Inferior parietal cortex (tissue), 1 donor: ENCODE measurements around the gene S100A5.

Experiments used
- DNase-seq: peaks from one replicate; pipeline ENCODE4 v3.0.0-alpha.2; 2016; ENCODE audit errors: extremely low spot score

S100A5 gene

GRCh38 chr1:153507926-153508583 is 32.7 kb downstream of the S100A5 start:
- no peak for DNase-seq

- no peak for DNase-seq
These were observed 33.8 kb downstream of the S100A5 start for GRCh38 chr1:153506831-153507413.

- DNase-seq, result no peak
These were observed 34.3 kb downstream of the S100A5 start for GRCh38 chr1:153506386-153506785.

GRCh38 chr1:153505576-153505975 is 35.2 kb downstream of the S100A5 start:
- DNase-seq, result no peak

- DNase-seq, result no peak
These were observed 37.0 kb downstream of the S100A5 start for GRCh38 chr1:153503766-153504165.

- DNase-seq, result no peak
These were observed 42.0 kb downstream of the S100A5 start for GRCh38 chr1:153498746-153499145.

- DNase-seq, result no peak
These were observed 45.2 kb downstream of the S100A5 start for GRCh38 chr1:153495536-153495935.

- DNase-seq, result peak; percentile 74
These were observed 45.7 kb downstream of the S100A5 start for GRCh38 chr1:153494976-153495535.

GRCh38 chr1:153493343-153493960 is 47.3 kb downstream of the S100A5 start:
- DNase-seq, result no peak

- peak; percentile 55 for DNase-seq
These were observed 50.3 kb downstream of the S100A5 start for GRCh38 chr1:153490272-153491051.

GRCh38 chr1:153488731-153489130 is 52.0 kb downstream of the S100A5 start:
- no peak for DNase-seq

- no peak for DNase-seq
These were observed 53.0 kb downstream of the S100A5 start for GRCh38 chr1:153487707-153488106.
